K562 (cell line): ENCODE measurements around the gene NBPF11. TPM values are rescaled to one million over a fixed set of nuclear protein-coding genes. Genes with fewer than 3 reads are reported as not detected.

ENCODE experiments used
- polyA plus RNA-seq, 8 experiments: library from polyadenylated mRNA; depleted of rRNA in 4 of 8; stranded (reverse) in 5 of 8; unstranded in 3 of 8; fragments of >200 nt; fragmentation: Nextera tagmentation in 2 of 8; fragmentation: Illumina TruSeq in 1 of 8; extraction: Ambion mirVana in 2 of 8; extraction: Trizol in 1 of 8; gene quantifications; 2 replicates each; pipeline versions ENCODE4 v1.2.1 to v1.2.3, GENCODE V29; 2011 to 2014; ENCODE audit warnings: inconsistent platforms in 1 of 8, missing spikeins in 1 of 8
- small RNA-seq: library from RNA; depleted of rRNA; stranded (forward); fragments of <200 nt; gene quantifications from one replicate; pipeline ENCODE3, GENCODE V24; 2014
- total RNA-seq, 7 experiments: library from RNA; depleted of rRNA in 6 of 7; stranded (reverse); fragments of >200 nt in 6 of 7; fragmentation: Illumina TruSeq in 2 of 7; extraction: Trizol in 2 of 7; gene quantifications; 2 replicates each; pipeline versions ENCODE4 v1.2.1 to v1.2.3, GENCODE V29; 2011 to 2021; ENCODE audit warnings: low replicate concordance in 1 of 7

Gene NBPF11
- total and polyA plus RNA-seq, 9 of the 15 experiments (the other 6 are each of a cell fraction or from before 2014, with no cell fraction given) = 2.8 to 17.0 (median 8.0) TPM

Small RNAs within 50 kb of the gene (small RNA-seq; reads per million reads assigned to genes)
- gene RNA5SP57 = not detected

Other genes with a start within 250 kb of the NBPF11 start
- gene GJA8, start 249.5 kb downstream of the NBPF11 start, total RNA-seq (2014; rRNA removed) = not detected in 2 replicates
- gene GJA8, start 249.5 kb downstream of the NBPF11 start, total RNA-seq (2014; rRNA removed; fragmentation: Illumina TruSeq; extraction: Trizol) = not detected in 2 replicates
- gene GJA8, start 249.5 kb downstream of the NBPF11 start, total RNA-seq (2015; rRNA removed; fragmentation: Illumina TruSeq; extraction: Trizol) = not detected in 2 replicates
- not detected in 2 replicates for gene GJA8, start 249.5 kb downstream of the NBPF11 start, total RNA-seq (2021)
- gene GJA8, start 249.5 kb downstream of the NBPF11 start, polyA plus RNA-seq (2011; rRNA removed) = not detected in 2 replicates
- gene GJA8, start 249.5 kb downstream of the NBPF11 start, polyA plus RNA-seq (2014; fragmentation: Illumina TruSeq; extraction: Trizol) = not detected in 2 replicates
- not detected for gene GJA8, start 249.5 kb downstream of the NBPF11 start, polyA plus RNA-seq (2014; fragmentation: Nextera tagmentation; extraction: Ambion mirVana)
- not detected in 2 replicates for gene GJA8, start 249.5 kb downstream of the NBPF11 start, polyA plus RNA-seq (2014; rRNA removed)
- 16.5 and 17.1 TPM in 2 replicates for gene GPR89B, start 223.9 kb downstream of the NBPF11 start, total RNA-seq (2014; rRNA removed)
- 27.9 and 31.4 TPM in 2 replicates for gene GPR89B, start 223.9 kb downstream of the NBPF11 start, total RNA-seq (2014; rRNA removed; fragmentation: Illumina TruSeq; extraction: Trizol)
- 24.5 and 28.6 TPM in 2 replicates for gene GPR89B, start 223.9 kb downstream of the NBPF11 start, total RNA-seq (2015; rRNA removed; fragmentation: Illumina TruSeq; extraction: Trizol)
- gene GPR89B, start 223.9 kb downstream of the NBPF11 start, total RNA-seq (2021) = 17.6 and 19.0 TPM in 2 replicates
- gene GPR89B, start 223.9 kb downstream of the NBPF11 start, polyA plus RNA-seq (2011; rRNA removed) = 37.4 and 39.3 TPM in 2 replicates
- 16.7 and 19.6 TPM in 2 replicates for gene GPR89B, start 223.9 kb downstream of the NBPF11 start, polyA plus RNA-seq (2014; fragmentation: Illumina TruSeq; extraction: Trizol)
- 10 to 100 TPM in 1 of 2 experiments, 1 to 10 TPM in 1; 9.3 to 12.2 TPM for gene GPR89B, start 223.9 kb downstream of the NBPF11 start, polyA plus RNA-seq (2014; fragmentation: Nextera tagmentation; extraction: Ambion mirVana)
- 24.1 and 30.3 TPM in 2 replicates for gene GPR89B, start 223.9 kb downstream of the NBPF11 start, polyA plus RNA-seq (2014; rRNA removed)